NOMO-1 treated with dmso at 0.1 percent for 144 hours (cell line): Measurements from ENCODE around the gene SLC2A13.
"Not testable (repeated sequence)": the region's sequence is repeated elsewhere in the genome, so short reads cannot be mapped to it uniquely, and the experiment has no call there.

Experiments used
- DNase-seq: peaks from one replicate; lab custom pipeline; 2025; ENCODE audit not compliant: unreplicated experiment; lab: John Stamatoyannopoulos, UW

Gene SLC2A13

DNA sequence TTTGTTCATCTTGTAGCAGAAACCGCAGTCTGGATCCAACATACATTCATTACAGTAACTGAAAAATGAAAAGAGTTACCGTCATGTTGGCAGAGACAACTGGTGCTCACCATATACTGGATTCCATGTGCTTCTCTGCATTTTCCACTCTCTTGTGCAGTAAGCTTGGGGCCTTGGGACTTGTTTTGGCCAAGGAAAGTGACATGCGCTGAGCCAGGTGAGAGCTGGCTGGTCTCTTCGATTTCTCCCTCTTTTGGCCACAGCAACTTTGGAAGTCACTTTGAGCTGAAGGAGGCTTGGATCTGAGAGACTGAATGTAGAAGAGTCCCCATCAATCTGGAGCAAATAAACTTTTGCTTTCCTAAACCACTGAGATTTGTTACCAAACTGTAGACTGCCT lies 275.7 kb downstream of the SLC2A13 start:
- no peak for DNase-seq

DNA sequence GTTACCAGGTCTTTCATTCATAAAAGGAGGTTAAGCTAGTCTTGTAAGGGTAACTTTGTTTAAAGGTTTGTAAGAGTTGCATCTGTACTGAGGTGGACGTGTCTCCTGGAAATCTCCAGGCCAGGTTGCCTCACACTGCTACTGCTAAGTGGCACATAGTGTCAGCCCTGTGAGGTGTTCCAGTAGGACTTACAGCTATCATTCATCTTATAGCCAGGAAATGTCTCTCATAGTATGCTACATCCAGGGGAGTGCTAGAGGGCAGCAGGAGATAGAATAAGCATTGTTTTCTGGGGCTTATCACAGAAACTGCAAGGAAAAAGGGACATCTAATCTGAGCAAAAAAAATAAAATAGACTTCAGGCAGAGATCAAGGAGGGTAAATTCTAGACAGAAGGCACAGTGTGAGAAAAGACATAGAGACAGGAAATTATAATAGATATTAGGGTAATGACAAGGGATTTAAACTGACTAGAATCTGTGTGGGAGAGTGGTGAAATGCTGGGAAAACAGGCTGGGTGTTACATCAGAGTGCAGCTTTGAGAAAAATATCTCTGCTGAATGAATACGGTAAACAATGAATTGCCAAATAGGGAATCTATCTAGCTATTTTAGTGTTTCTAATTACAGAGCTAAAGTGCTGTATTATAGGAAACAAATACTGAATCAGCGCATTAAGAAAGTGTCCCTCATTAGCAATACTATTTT lies 281.2 kb downstream of the SLC2A13 start:
- no peak for DNase-seq

DNA sequence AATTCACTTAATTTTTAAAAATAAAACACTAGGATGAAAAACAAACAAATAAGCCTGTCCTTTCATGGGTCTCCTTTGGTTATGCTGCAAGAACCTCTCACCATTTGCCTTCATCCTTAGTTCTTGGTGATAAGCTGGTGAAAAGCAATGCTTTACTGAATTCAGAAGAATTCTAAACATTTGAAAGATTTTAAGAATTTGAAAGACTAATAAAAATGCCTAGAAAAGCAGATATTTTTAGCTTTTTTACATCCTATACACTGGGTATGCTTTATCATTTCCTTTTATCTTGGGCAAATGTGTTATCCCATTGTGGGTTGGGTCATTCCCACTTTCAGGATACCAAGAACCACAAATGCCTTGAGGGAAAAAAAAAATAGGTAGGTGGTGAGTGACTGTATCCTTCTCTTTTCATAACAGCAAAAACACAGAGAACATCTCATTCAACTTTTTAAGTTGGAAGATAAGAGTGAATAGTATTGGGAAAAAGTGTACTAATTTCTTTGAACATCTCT lies 289.2 kb downstream of the SLC2A13 start:
- no peak for DNase-seq

DNA sequence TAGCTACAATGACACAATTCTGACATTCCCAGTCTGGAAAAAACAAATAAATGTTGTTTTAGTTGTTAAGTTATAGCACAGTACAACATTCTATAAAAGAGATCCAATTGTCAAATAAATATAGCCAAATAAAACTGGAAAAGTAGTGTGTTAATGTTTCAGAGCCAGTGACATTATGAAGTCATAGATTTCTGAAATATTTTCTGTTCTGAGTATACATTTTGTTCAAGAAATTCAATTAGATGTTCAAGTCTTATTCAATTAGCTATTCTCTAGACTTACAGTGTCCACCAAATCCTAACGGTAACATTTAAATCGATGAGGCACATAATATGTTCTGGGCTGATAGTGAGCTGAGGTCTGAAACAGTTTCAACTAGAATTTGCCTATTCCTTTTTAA lies 290.1 kb downstream of the SLC2A13 start:
- no peak for DNase-seq

DNA sequence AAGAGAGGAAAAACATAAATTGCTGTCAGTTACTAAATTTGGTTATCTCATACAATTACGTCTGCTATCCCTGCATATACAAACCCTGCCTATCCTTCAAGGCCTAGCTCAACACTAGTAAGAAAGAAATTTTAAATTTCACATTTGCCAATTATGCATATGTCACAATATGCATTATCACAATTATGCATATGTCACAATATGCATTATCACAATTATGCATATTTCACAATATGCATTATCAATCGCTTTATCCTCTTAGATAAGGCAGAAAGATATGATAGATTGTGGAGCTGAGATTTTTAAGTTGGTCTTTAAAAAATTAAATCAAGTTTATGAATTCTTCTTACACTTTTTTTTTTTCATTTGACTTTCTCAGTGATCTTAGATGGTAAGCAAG lies 291.3 kb downstream of the SLC2A13 start:
- DNase-seq: no peak

DNA sequence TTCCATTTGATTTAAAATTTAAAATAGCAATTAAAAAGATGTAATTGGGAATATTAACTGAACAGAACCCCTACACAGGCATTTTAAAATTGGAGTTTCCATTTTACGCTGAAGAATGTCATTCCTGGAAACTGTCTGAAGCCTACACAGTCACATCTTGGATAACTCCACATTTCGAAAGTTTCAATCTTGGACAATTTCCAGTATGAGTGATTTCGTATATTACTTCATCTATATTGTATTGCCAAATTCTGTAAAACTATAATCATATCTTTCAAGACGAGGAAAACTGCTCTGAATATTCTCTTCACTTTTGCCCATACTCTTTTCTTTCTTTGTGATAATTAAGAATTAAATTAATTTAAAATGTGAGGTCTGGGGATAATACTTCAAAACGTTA lies 292.1 kb downstream of the SLC2A13 start:
- no peak for DNase-seq

DNA sequence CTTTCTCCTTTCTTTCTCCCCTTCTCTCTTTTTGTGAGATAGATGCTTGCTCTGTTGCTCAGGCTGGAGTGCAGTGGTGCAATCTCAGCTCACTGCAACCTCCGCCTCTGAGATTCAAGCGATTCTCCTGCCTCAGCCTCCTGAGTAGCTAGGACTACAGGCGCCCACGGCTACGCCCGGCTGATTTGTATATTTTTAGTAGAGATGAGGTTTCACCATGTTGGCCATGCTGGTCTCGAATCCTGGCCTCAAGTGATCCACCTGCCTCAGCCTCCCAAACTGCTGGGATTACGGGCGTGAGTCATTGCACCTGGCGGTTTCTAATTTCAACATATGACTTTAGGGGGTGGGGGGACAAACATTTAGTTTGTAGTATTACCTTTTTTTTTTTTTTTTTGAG lies 293.4 kb downstream of the SLC2A13 start:
- DNase-seq: not testable (repeated sequence)

DNA sequence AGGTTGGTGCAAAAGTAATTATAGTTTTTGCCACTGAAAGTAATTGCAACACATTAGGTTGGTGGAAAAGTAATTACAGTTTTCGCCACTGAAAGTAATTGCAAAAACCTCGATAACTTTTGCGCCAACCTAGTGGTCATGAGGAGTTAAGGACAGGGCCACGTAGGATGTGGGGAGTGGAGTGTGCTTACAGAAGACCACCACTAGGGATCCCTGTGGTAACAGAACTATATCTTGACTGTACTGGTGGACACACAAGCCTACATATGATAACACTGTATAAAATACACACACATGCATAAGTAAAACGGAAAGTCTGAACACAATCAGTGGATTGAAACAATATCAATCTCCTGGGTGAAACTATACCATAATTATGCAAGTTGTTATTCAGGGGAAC lies 298.8 kb downstream of the SLC2A13 start:
- peak; percentile 88 for DNase-seq

DNA sequence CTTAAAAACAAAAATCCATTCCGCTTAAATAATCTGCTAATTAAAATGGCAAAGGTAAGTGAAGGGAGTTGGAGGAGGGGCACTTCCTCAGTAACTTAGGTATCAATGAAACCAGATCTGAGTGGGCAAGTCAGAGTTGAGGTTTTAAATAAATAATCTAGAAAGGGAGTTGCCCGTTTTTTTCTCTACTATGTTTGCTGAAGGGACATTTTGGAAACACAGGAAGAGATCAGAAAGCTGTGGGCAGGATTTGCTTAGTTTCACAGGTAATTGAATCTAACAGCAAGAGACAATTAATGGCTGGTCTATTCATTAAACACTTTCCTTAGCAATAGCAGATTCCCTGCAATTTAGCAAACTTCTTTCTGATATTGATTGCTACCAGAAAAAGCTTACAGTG lies 300.2 kb downstream of the SLC2A13 start:
- no peak for DNase-seq

DNA sequence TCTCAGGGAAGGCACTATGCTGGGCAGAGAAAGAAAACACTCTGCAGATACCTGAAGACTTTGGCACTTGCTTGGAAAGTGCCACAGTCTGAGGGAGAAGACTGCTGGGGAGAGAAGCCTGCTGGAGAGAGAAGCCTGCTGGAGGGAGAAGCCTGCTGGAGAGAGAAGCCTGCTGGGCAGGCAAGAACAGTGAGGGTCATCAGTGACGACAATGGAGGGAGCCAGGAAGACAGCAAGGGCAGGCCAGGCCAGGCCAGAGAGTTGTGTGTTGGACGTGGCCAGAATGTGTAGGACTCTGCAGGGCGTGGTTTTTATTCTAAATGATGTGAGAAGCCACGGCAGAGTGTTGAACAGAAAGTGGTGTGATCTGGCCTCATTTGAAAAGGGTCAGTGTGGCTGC lies 301.0 kb downstream of the SLC2A13 start:
- DNase-seq: no peak

DNA sequence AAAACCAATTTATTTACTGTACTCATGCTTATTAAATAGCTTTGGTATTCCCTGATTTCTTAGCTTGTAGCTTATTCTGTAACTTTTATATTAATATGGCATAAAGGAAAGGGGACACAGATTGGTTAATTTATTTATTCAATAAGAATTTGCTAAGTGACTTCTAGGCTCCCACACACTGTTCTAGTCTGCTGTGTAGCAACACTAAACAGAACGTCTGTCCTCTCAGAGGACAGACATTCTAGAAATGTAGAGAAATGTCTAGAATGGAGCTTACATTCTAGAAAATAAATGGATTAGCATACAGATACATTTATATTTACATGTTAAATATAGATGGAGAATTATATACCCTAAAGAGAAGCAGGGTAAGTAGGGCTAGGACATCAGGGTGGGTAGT lies 301.4 kb downstream of the SLC2A13 start:
- no peak for DNase-seq

DNA sequence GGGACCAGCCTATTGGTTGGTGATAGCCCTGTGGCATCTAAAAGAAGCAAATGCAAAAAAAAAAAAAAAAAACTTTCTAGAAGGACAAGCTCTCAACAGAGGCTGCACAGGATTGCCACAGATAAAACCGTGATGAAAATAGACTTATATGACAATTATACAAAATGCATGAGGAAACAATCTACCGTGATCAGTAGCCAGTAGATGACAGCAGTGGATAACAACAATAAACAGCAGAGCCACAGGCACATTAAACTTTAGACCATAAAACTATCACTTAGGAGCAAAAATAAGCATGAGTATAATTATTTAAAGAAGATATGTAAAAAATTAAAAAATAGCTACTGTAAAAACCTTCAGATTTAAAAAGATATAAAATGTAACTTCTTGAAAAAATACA lies 302.7 kb downstream of the SLC2A13 start:
- no peak for DNase-seq

DNA sequence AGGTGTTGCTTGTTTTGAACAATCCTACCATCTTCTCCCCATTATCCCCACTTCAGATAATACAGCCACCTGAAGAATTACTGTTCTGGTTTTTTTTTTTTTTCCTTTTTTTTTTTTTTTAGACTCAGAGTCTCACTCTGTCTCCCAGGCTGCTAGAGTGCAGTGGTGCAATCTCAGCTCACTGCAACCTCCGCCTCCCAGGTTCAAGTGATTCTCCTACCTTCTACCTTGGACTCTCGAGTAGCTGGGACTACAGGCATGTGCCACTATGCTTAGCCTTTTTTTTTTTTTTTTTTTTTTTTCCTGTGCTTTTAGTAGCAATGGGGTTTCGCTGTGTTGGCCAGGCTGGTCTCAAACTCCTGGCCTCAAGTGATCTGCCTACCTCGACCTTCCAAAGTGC lies 306.9 kb downstream of the SLC2A13 start:
- no peak for DNase-seq

DNA sequence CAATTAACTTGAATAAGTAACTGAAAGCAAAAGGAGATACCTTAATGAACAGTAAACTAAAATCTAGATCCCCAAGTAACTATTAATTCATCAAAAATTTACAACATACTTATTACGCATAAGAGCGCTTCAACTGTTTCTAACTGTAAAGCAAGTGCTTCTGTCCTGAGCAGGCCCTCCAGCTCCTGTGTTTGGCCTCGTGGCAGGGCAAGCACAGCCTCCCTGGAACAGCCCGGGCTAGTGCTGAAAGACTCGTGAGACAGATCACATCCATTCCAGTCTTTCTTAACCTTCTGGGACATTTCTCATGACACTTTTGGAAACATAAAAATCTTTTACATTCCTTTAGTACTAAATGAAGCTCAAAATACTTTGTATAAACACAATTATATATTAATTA lies 307.5 kb downstream of the SLC2A13 start:
- no peak for DNase-seq

DNA sequence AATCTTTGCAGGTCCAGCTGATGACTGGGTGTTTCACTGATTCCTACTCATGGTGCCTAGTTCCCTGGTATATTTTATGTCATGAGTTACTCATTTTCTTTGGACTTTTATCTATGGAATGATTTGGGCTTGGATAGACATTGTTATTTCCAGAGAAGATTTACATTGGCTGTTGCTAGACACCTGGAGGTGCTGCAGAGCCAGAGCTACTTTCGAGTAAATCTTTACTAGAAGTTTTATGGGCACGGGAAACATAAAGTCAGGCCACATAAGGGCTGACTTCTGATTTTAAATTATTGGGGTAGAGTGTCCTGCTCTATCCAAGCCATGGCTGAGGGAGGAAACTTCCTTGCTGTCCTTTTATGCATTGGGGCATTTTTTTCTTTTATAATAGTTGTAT lies 310.4 kb downstream of the SLC2A13 start:
- no peak for DNase-seq

DNA sequence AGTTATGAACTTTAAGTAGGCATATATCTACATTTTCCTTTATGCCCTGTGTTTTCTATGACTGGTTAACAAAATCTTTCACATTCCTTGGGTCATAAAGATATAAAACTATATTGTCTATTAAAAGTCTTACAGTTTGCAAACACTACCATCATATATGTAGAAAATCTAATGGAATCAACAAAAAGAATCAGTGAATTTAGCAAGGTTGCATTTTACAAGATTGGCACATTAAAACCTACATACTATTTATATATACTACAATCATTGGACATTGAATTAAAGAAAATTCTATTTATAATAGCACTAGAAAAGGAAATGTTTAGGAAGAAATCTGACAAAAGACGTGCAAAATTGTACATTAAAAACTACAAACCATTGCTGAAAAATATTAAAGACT lies 312.9 kb downstream of the SLC2A13 start:
- no peak for DNase-seq

DNA sequence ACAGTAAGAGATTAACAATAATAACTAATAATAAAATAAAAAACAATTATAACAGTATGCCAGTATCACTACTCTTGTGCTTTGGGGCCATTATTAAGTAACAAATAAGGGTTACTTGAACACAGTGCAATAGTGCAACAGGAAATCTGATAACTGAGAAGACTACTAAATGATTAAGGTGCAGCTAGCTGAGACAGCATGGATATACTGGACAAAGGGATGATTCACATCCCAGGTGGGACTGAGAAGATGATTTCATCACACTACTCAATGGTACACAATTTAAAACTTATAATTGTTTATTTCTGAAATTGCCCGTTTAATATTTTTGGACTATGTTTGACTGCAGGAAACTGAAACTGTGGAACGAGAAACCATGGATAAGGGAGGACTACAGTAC lies 317.6 kb downstream of the SLC2A13 start:
- DNase-seq: no peak

DNA sequence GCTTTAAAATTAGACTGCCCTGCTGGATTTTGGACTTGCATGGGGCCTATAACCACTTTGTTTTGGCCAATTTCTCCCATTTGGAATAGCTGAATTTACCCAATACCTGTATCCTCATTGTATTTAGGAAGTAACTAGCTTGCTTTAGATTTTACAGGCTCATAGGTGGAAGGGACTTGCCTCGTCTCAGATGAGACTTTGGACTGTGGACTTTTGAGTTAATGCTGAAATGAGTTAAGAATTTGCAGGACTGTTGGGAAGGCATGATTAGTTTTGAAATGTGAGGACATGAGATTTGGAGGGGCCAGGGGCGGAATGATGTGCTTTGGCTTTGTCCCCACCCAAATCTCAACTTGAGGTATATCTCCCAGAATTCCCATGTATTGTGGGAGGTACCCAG lies 320.1 kb downstream of the SLC2A13 start:
- not testable (repeated sequence) for DNase-seq

DNA sequence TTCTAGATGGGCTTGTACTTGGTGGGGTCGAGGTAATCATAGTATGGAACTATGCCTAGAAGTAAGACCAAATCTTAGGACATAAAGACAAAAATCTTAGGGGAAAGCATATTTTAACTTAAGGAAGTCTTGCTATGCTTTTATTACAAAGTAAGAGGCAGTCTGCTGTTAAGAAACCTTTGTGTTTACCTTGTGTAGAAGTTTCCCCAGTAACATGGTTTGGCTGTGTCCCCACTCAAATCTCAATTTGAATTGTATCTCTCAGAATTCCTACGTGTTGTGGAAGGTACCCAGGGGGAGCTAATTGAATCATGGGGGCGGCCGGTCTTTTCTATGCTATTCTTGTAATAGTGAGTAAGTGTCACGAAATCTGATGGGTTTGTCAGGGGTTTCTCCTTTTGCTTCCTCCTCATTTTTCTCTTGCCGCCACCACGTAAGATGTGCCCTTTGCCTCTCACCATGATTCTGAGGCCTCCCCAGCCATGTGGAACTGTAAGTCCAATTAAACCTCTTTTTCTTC lies 323.8 kb downstream of the SLC2A13 start:
- DNase-seq: no peak

DNA sequence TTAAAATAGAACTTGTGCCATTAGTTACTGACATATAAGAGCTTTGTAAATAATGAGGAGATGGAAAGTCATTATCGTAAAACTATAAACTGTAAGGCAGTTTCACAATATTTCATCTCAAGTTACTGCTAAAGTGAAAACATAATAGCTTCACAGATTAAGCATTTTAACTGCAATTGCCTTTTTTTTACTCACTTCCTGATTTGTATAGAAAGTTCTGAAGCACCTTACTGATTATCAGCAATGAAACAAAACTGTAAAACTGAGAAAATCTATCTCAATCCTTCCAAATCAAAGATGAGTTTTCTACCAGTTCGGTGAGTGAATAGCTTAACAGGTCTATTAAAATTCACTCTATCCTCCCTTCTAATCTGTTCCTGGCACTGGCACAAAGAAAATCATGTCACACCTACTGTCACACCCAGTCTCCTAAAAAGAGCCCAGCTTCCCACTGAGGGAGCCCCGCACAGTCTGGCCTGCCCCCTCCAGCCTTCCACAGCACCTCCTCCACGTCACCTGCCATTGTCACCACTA lies 324.9 kb downstream of the SLC2A13 start:
- no peak for DNase-seq

DNA sequence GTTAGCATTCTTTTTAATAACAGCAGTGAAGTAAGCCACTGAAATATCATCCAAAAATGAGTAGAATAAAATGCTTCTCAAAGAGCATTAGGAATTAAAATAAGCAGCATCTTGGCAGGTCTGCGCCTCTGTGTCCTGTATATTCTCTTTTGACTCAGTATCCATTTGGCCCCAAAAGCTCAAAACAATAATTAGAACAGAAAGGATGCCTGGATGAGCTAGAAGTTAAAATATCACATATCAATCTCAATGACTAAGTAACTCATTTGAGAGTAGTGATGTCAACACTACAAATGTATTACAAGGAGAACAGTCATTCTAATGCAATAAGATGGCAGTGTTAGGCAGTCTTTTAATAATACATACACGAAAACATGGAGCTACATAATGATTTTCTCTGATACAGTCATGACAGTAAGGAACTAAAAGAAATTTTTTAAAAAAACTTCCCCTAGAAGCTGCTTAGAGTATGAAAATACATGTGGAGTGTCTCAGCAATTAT lies 325.4 kb downstream of the SLC2A13 start:
- DNase-seq: no peak

DNA sequence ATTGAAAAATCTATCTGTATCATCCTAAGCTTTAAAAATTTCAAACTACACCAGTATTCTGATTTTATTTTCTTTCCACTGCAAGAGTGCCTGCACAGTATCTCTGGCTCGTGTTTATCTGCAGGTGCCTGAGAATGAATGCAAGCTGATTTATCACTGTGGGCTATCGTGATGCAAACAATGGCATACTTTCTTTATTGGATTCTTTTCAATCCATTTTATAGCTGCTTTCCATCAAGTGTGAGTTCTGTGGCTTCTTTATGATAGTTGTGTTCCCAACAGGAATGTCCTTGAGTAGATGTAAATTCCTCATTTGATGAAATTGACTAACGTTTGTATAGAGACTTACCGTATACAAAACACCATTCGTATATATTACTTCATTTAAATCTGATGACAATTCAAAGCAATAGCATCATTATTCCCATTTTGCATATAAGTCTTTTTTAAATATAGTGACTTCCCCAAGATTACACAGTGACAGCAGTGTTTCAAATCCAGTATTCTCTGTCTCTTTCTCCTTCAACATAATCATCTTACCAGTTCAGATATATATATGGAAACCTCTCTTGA lies 326.0 kb downstream of the SLC2A13 start:
- no peak for DNase-seq
